22Rv1 (cell line): Measurements from ENCODE around the gene PLXNA4.

Experiments
- H3K27ac ChIP-seq: fragments of 450-650 bp; 2 replicates; pipeline ENCODE4 v1.5.1; 2017
- CTCF ChIP-seq: fragments of 450-650 bp; IDR thresholded peaks from 2 replicates; pipeline ENCODE4 v1.5.1; 2017; ENCODE audit warnings: mild to moderate bottlenecking
- ZFX ChIP-seq: fragments of 450-650 bp; IDR thresholded peaks from 2 replicates; pipeline ENCODE4 v1.6.1; 2017; ENCODE audit warnings: antibody characterized with exemption, borderline replicate concordance

Gene PLXNA4

DNA sequence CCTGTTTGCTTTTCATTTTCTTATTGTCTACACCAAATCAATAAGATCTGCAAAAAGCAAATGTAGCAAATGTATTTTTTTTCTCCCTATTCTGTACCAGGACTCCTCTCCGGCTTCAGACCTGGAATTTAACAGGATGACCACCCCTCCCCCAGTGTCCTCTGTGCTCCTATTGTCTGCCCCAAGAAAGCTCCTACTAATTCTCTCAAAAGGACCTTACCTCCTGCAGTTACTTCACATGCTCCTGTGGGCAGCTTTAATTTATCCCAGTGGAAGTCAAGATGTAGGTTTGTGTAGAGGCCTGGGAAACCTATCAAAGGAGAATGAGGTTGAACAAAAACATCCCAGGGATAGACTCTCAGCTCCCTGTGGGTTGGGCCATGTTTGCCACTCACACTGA is 31.3 kb downstream of the PLXNA4 start:
- no peak for TF ChIP-seq CTCF
- no peak for TF ChIP-seq ZFX
- no peak overlapping the region for H3K27ac ChIP-seq

DNA sequence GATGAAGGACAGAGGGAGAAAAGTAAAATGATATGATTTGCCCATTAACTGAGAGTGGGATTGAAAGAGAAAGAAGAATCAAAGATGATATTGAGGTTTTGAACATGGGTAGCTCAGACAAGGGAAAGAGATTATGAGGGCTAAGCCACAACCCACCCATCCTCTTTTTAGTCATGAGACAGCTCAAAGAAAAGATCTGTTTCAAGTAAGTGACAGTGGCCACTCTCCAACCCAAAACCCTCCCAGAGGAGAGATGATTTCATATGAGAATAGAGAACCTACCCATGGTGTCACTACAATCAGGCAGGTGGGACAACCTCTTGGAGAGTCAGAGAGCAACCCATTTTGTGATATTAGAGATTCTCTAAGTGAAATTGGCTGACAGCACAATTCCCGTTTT is 32.2 kb downstream of the PLXNA4 start:
- no peak for TF ChIP-seq ZFX
- no peak for TF ChIP-seq CTCF
- H3K27ac ChIP-seq: no peak overlapping the region

GRCh38 chr7:132542895-132543294 is 33.4 kb downstream of the PLXNA4 start:
- TF ChIP-seq CTCF (no peak), ZFX (no peak)
- H3K27ac ChIP-seq: no peak overlapping the region

DNA sequence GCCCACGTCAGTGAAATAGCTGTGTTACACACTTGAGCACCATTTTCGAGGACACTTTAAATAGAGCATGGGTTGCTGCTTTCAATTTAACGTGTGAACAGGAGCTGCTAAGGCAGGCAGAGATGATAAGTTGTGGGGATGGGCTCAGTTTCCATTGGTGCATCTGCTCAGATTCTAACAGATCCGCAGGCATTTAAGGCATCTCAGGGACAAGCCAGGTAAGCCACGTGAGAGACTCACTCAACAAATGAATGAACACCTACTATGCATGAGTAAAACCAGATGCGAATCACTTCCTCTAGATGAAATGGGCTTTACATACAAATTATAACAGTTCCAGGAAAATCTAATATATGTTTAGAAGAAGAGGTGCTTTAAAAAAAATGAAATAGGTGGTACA is 34.6 kb downstream of the PLXNA4 start:
- TF ChIP-seq ZFX (no peak), CTCF (no peak)
- H3K27ac ChIP-seq: no peak overlapping the region

DNA sequence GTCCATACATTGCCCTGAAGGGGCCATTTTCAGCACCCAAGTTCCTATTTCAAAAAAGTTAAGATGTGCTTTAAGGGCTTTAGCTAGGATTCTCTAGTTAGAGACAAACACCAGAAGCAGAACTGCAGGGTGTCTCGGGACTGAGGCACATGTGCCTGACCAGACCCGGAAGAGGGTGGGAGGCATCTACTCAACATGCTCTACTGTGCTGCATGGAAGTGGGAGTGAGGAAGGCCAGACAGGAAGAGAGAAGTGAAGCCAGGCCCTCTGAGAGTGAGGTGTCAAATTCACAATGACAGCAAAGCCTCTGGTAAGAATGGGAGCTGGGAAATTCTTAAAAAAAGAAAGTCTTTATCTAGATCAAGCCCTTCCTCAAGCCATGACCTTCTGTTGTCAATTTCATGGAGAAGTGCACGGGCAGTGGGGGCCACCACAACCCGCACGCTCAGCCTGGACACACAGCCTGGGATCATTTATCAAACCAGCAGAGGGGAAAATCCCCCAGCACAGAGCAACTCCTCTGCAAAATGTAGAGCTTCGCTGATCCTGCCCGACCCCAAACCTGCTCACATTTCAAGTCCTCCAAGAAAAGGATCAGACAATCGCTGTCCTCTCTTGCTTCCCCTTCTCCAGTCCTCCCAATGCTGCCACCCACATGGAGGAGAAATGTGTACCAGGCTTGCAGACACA is 38.7 kb downstream of the PLXNA4 start:
- TF ChIP-seq CTCF: no peak
- H3K27ac ChIP-seq: no peak overlapping the region

DNA sequence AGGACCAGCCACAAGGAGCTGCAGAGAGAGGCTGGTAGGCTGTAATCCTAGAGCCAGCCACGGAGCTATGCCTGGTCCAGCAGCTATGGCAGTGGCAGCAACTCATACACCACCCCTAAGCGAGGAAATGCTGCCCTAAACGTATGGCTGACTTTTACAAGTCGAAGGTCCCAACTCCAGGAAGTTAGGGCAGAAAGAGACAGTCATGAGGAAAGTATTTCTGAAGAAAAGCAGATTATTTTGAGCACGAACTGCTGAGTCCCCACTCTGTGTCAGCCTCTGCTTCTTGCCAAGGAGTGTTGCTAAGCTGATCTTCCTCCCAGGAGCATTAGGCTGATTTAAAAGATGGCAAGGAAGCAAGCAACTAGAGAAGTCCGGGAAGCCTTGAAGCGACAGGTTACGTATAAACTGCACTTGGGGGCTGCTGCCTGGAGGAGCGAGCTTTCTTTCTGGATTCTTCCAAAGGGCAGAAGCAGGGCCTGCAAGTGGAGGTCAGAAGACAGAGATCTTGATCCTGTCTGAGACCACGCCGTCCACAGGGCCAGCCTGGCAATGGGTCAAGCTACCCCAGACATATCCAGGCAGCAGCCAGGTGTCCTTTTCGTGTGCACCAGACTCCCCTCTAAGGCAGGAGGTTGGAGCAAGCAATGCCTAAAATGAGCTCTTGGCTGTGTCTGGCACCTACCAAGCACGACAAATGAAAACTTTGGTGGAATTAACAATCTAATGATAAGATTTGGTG is 39.4 kb downstream of the PLXNA4 start:
- H3K27ac ChIP-seq: no peak overlapping the region
- TF ChIP-seq CTCF (no peak), ZFX (no peak)

DNA sequence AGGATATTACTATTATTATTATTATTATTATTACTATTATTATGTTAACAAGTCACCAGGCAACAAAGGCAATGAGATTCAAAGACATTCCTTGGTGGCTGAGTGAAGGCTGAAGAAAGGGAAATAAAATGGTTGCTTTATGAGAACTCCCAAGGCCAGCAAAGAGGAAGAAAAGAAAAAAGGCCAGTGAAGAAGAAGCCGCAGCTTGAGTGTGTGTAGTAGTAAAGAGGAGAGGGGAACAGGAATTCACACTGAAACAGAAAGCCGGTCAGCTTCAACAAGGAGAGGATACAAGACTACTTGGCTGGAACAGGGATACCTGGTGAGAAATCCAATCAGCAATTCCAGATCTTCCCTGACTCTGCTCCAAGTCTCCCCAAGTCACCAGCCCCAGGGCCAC is 42.4 kb downstream of the PLXNA4 start:
- TF ChIP-seq CTCF: no peak
- TF ChIP-seq ZFX: no peak
- no peak overlapping the region for H3K27ac ChIP-seq
